Fibroblast of lung (primary cell): Measurements from ENCODE around the gene KNDC1.

Experiments used
- EZH2 ChIP-seq: IDR thresholded peaks from 2 replicates; pipeline ENCODE4 v1.5.1; 2012; ENCODE audit warnings: low read length, control low read depth, mild to moderate bottlenecking; ENCODE audit errors: missing control alignments
- TF ChIP-seq, protein P1 (sequence below), 2 donors: IDR thresholded peaks in 1 of 2; conservative IDR thresholded peaks in 1 of 2; 1 replicate in 1 of 2; 2 replicates in 1 of 2; pipeline ENCODE4 v1.5.1; 2011 to 2012; ENCODE audit warnings: low read length in 2 of 2, control low read depth in 1 of 2, inconsistent platforms in 1 of 2, low read depth in 1 of 2, mild to moderate bottlenecking in 1 of 2

DNA sequence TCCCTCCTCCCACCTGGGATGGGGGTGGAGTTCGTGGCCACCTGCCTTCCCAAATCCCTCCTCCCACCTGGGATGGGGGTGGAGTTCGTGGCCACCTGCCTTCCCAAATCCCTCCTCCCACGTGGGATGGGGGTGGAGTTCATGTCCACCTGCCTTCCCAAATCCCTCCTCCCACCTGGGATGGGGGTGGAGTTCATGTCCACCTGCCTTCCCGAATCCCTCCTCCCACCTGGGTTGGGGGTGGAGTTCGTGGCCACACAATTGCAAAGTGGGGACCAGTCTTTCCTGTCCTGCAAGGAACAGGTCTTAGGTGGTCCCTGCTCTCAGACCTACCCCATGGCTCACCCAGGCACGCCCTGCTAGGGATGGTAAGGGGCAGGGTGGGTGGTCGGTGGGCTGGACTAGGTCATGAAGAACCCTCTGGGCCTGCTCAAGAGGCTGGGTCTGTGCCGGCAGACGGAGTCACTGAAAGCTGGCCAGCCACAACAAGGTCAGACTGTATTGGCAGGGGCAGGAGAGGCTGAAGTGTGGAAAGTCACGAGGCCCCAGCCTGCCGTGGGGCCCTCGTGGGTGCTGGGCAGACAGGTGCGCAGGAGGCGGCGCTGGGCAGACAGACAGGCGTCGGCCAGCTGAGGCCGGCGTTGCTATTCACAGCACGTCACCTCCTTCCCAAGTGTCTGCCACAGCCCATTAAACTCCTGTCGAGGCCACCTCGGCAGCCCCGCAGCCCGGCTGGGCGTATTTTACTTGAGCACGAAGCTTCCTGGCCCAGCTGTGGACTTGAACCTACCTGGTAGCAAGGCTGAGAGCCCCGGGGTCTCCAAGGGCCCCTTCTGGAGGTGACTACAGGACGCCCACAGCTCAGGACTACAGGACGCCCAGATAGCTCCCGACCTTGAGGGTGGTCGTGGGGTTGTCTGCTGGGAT, 4.1 kb downstream of the KNDC1 start:
- TF ChIP-seq, protein P1, sequence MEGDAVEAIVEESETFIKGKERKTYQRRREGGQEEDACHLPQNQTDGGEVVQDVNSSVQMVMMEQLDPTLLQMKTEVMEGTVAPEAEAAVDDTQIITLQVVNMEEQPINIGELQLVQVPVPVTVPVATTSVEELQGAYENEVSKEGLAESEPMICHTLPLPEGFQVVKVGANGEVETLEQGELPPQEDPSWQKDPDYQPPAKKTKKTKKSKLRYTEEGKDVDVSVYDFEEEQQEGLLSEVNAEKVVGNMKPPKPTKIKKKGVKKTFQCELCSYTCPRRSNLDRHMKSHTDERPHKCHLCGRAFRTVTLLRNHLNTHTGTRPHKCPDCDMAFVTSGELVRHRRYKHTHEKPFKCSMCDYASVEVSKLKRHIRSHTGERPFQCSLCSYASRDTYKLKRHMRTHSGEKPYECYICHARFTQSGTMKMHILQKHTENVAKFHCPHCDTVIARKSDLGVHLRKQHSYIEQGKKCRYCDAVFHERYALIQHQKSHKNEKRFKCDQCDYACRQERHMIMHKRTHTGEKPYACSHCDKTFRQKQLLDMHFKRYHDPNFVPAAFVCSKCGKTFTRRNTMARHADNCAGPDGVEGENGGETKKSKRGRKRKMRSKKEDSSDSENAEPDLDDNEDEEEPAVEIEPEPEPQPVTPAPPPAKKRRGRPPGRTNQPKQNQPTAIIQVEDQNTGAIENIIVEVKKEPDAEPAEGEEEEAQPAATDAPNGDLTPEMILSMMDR (conservative IDR thresholded peaks at IDR 0.05 in 1 of 2, IDR thresholded peaks at IDR 0.05 in 1 of 2; ENCODE audit: low read depth in 1 of 2, low read length in 2 of 2), result no peak
- TF ChIP-seq EZH2, result no peak
